ENCODE data around the gene ZNF503. TPM values are rescaled to one million over a fixed set of nuclear protein-coding genes. Genes with fewer than 3 reads are reported as not detected.
A peak's percentile ranks its signal among the peaks of the same experiment; 100 is the strongest.

ZNF503 gene
- total RNA-seq, 2 donors from 2014 or later = 0.11 to 0.21 TPM

GRCh38 chr10:75398692-75399460 is 2.7 kb downstream of the ZNF503 start:
- H3K27me3 Mint-ChIP-seq = peaks cover 43 to 47% of the 10 kb centered on the region in 2 donors
- H3K36me3 Mint-ChIP-seq = no peaks in the 10 kb centered on the region
- no peak for ATAC-seq
- no peak overlapping the region for H3K4me3 Mint-ChIP-seq
- H3K27ac Mint-ChIP-seq = no peak overlapping the region
- H3K9me3 Mint-ChIP-seq = no peaks in the 10 kb centered on the region
- H3K4me1 Mint-ChIP-seq (ENCODE audit: low read depth in 2 of 2) = peaks cover 17 to 22% of the 10 kb centered on the region in 2 donors
- DNase-seq (ENCODE audit: low spot score) = no peak

GRCh38 chr10:75398200-75398691 is 3.3 kb downstream of the ZNF503 start:
- Mint-ChIP-seq H3K27me3 (peaks cover 43 to 44% of the 10 kb centered on the region in 2 donors), H3K36me3 (no peaks in the 10 kb centered on the region), H3K9me3 (no peaks in the 10 kb centered on the region), H3K4me3 (no peak overlapping the region), H3K27ac (no peak overlapping the region), H3K4me1 (ENCODE audit: low read depth in 2 of 2) (peaks cover 14 to 20% of the 10 kb centered on the region in 2 donors)
- DNase-seq (ENCODE audit: low spot score) (peak; percentile 25), ATAC-seq (no peak)

GRCh38 chr10:75397496-75398199 is 3.9 kb downstream of the ZNF503 start:
- Mint-ChIP-seq H3K4me1 (ENCODE audit: low read depth in 2 of 2) (peaks cover 11 to 16% of the 10 kb centered on the region in 2 donors), H3K27me3 (peaks cover 38 to 43% of the 10 kb centered on the region in 2 donors), H3K4me3 (no peak overlapping the region), H3K9me3 (no peaks in the 10 kb centered on the region), H3K27ac (no peak overlapping the region), H3K36me3 (no peaks in the 10 kb centered on the region)
- ATAC-seq (no peak), DNase-seq (ENCODE audit: low spot score) (peak; percentile 22)

GRCh38 chr10:75396631-75397495 is 4.7 kb downstream of the ZNF503 start:
- Mint-ChIP-seq H3K27ac (no peak overlapping the region), H3K4me3 (no peak overlapping the region), H3K4me1 (ENCODE audit: low read depth in 2 of 2) (peaks cover 6 to 10% of the 10 kb centered on the region in 2 donors), H3K9me3 (no peaks in the 10 kb centered on the region), H3K36me3 (no peaks in the 10 kb centered on the region), H3K27me3 (peaks cover 38 to 42% of the 10 kb centered on the region in 2 donors)
- DNase-seq (ENCODE audit: low spot score) = peak; percentile 58
- no peak for ATAC-seq

GRCh38 chr10:75395932-75396630 is 5.5 kb downstream of the ZNF503 start:
- ATAC-seq (peak in 1 of 2 donors; percentile 11), DNase-seq (ENCODE audit: low spot score) (peak; percentile 48)
- Mint-ChIP-seq H3K4me1 (ENCODE audit: low read depth in 2 of 2) (peaks cover 6 to 9% of the 10 kb centered on the region in 2 donors), H3K27ac (no peak overlapping the region), H3K9me3 (no peaks in the 10 kb centered on the region), H3K36me3 (no peaks in the 10 kb centered on the region), H3K4me3 (no peak overlapping the region), H3K27me3 (peaks cover 44 to 45% of the 10 kb centered on the region in 2 donors)

GRCh38 chr10:75395066-75395931 is 6.3 kb downstream of the ZNF503 start:
- Mint-ChIP-seq H3K36me3 (no peaks in the 10 kb centered on the region), H3K9me3 (no peaks in the 10 kb centered on the region), H3K4me1 (ENCODE audit: low read depth in 2 of 2) (peaks cover 6 to 7% of the 10 kb centered on the region in 2 donors), H3K27me3 (peaks cover 49 to 50% of the 10 kb centered on the region in 2 donors), H3K4me3 (peak overlapping the region; percentile 35), H3K27ac (no peak overlapping the region)
- DNase-seq (ENCODE audit: low spot score) = peak; percentile 54
- ATAC-seq = peak in 1 of 2 donors; percentile 48

- DNase-seq (ENCODE audit: low spot score) (peak; percentile 25), ATAC-seq (no peak)
- Mint-ChIP-seq H3K9me3 (no peaks in the 10 kb centered on the region), H3K4me3 (no peak overlapping the region), H3K36me3 (no peaks in the 10 kb centered on the region), H3K27ac (no peak overlapping the region), H3K27me3 (peaks cover 47 to 52% of the 10 kb centered on the region in 2 donors), H3K4me1 (ENCODE audit: low read depth in 2 of 2) (peaks cover 5 to 6% of the 10 kb centered on the region in 2 donors)
These were observed 7.3 kb downstream of the ZNF503 start for GRCh38 chr10:75394221-75394620.

GRCh38 chr10:75392744-75393143 is 8.8 kb downstream of the ZNF503 start:
- Mint-ChIP-seq H3K36me3 (no peaks in the 10 kb centered on the region), H3K27me3 (peaks cover 43 to 46% of the 10 kb centered on the region in 2 donors), H3K9me3 (no peaks in the 10 kb centered on the region), H3K4me1 (ENCODE audit: low read depth in 2 of 2) (peaks cover 5 to 6% of the 10 kb centered on the region in 2 donors), H3K27ac (no peak overlapping the region), H3K4me3 (no peak overlapping the region)
- ATAC-seq (no peak), DNase-seq (ENCODE audit: low spot score) (no peak)

GRCh38 chr10:75392271-75392670 is 9.3 kb downstream of the ZNF503 start:
- Mint-ChIP-seq H3K27me3 (peaks cover 43 to 44% of the 10 kb centered on the region in 2 donors), H3K4me3 (no peak overlapping the region), H3K9me3 (no peaks in the 10 kb centered on the region), H3K4me1 (ENCODE audit: low read depth in 2 of 2) (peaks cover 5 to 6% of the 10 kb centered on the region in 2 donors), H3K27ac (no peak overlapping the region), H3K36me3 (no peaks in the 10 kb centered on the region)
- ATAC-seq (no peak), DNase-seq (ENCODE audit: low spot score) (no peak)

- no peaks in the 10 kb centered on the region for H3K9me3 Mint-ChIP-seq
- H3K4me1 Mint-ChIP-seq (ENCODE audit: low read depth in 2 of 2) = peaks cover 5% of the 10 kb centered on the region in 2 donors
- DNase-seq (ENCODE audit: low spot score) (no peak), ATAC-seq (no peak)
- no peak overlapping the region for H3K4me3 Mint-ChIP-seq
- H3K27ac Mint-ChIP-seq = no peak overlapping the region
- no peaks in the 10 kb centered on the region for H3K36me3 Mint-ChIP-seq
- H3K27me3 Mint-ChIP-seq = peaks cover 51 to 59% of the 10 kb centered on the region in 2 donors
These were observed 11.4 kb downstream of the ZNF503 start for GRCh38 chr10:75390178-75390577.

GRCh38 chr10:75388082-75388481 is 13.5 kb downstream of the ZNF503 start:
- H3K9me3 Mint-ChIP-seq = no peaks in the 10 kb centered on the region
- H3K27me3 Mint-ChIP-seq = peaks cover 44 to 58% of the 10 kb centered on the region in 2 donors
- no peak overlapping the region for H3K4me3 Mint-ChIP-seq
- DNase-seq (ENCODE audit: low spot score) (no peak), ATAC-seq (no peak)
- H3K27ac Mint-ChIP-seq = no peak overlapping the region
- H3K36me3 Mint-ChIP-seq = no peaks in the 10 kb centered on the region
- no peaks in the 10 kb centered on the region for H3K4me1 Mint-ChIP-seq (ENCODE audit: low read depth in 2 of 2)

- no peaks in the 10 kb centered on the region for H3K9me3 Mint-ChIP-seq
- no peak for DNase-seq (ENCODE audit: low spot score)
- no peak overlapping the region for H3K27ac Mint-ChIP-seq
- no peak for ATAC-seq
- H3K27me3 Mint-ChIP-seq = peaks cover 40 to 51% of the 10 kb centered on the region in 2 donors
- H3K36me3 Mint-ChIP-seq = no peaks in the 10 kb centered on the region
- no peaks in the 10 kb centered on the region for H3K4me1 Mint-ChIP-seq (ENCODE audit: low read depth in 2 of 2)
- no peak overlapping the region for H3K4me3 Mint-ChIP-seq
These were observed 15.4 kb downstream of the ZNF503 start for GRCh38 chr10:75386128-75386527.

Measured in natural killer cell treated with Interleukin-12 subunit alpha and Interleukin-12 subunit beta and Interleukin-15 and Interleukin-18, amount 100 ng/mL, for 72 hours (primary cell).